Measurements from ENCODE around the gene PSD2.

Gene PSD2

DNA sequence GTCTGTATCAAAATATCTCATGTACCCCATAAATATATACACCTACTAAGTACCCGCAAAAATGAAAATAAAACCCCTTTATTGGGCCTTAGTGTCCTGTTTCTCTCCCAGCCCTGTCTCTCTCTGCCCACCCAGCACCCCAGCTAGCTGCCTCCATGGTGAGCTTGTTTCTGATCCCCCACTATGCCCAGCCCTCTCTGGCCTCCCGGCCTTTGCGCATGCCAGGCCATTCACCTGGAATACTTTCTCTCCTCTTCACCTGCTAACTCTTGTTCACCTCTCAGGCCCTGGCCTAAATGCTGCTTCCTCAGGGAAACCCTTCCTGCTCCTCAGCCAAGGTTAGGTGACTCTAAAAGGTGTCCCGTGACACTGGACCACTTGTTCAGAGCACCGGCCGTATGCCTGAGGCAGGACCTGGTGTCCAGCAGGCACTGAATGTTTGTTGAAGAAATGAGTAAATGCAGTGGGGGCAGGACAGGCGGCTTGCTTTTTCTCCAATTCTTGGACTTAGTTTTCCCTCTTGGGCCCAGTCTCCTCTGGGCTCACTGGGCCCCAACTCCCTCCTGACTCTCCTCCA is 58.5 kb downstream of the PSD2 start:
- Histone ChIP-seq H2AFZ (ENCODE audit: low read depth, low read length) (no peak overlapping the region), H3K4me1 (ENCODE audit: low read length) (peaks cover 6% of the 10 kb centered on the region), H3K4me3 (ENCODE audit: low read length) (no peak overlapping the region), H4K20me1 (ENCODE audit: insufficient read depth, low read length) (no peaks in the 10 kb centered on the region), H3K9me3 (ENCODE audit: insufficient read depth, low read length) (no peaks in the 10 kb centered on the region), H3K79me2 (ENCODE audit: low read length) (no peaks in the 10 kb centered on the region), H3K36me3 (replicated peaks; ENCODE audit: low read depth, low read length) (no peaks in the 10 kb centered on the region), H3K27me3 (ENCODE audit: low read depth, low read length) (no peaks in the 10 kb centered on the region; the same call in 1 of the 2 replicates), H3K27ac (ENCODE audit: low read length) (no peak overlapping the region), H3K4me2 (ENCODE audit: low read length) (no peak overlapping the region), H3K9ac (ENCODE audit: low read length) (no peak overlapping the region)
- no peak for TF ChIP-seq CTCF (IDR thresholded peaks at IDR 0.05; ENCODE audit: low read depth, low read length)
- no peak for TF ChIP-seq EZH2phosphoT487 (IDR thresholded peaks at IDR 0.05; ENCODE audit: low read depth)

DNA sequence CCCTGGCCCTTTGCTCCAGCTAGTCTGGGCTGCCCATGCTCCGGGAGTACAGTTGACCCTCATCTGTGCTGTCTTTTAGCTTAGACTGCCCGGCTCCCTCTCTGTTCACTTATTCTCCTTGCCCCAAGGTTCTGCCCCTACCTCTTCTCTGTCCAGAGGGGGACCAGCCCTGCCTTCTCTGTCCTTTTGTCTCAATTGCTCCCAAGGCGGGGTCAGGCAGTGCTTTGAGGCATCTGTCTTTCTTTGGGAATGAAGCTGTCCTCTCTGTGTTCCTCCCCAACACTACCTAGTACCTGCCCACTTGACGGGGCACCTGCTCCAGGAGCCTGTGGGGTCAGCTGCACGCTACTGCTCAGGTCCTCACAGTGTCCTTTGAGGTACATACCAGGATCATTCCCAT is 59.3 kb downstream of the PSD2 start:
- H2AFZ ChIP-seq (ENCODE audit: low read depth, low read length): no peak overlapping the region
- H3K27ac ChIP-seq (ENCODE audit: low read length): no peak overlapping the region
- no peaks in the 10 kb centered on the region for H4K20me1 ChIP-seq (ENCODE audit: insufficient read depth, low read length)
- no peaks in the 10 kb centered on the region for H3K36me3 ChIP-seq (replicated peaks; ENCODE audit: low read depth, low read length)
- TF ChIP-seq CTCF (IDR thresholded peaks at IDR 0.05; ENCODE audit: low read depth, low read length): no peak
- no peak for TF ChIP-seq EZH2phosphoT487 (IDR thresholded peaks at IDR 0.05; ENCODE audit: low read depth)
- H3K9ac ChIP-seq (ENCODE audit: low read length): no peak overlapping the region
- H3K9me3 ChIP-seq (ENCODE audit: insufficient read depth, low read length): no peaks in the 10 kb centered on the region
- H3K4me1 ChIP-seq (ENCODE audit: low read length): peaks cover 6% of the 10 kb centered on the region
- no peaks in the 10 kb centered on the region; the same call in 1 of the 2 replicates for H3K27me3 ChIP-seq (ENCODE audit: low read depth, low read length)
- H3K79me2 ChIP-seq (ENCODE audit: low read length): no peaks in the 10 kb centered on the region
- H3K4me3 ChIP-seq (ENCODE audit: low read length): no peak overlapping the region
- H3K4me2 ChIP-seq (ENCODE audit: low read length): no peak overlapping the region

DNA sequence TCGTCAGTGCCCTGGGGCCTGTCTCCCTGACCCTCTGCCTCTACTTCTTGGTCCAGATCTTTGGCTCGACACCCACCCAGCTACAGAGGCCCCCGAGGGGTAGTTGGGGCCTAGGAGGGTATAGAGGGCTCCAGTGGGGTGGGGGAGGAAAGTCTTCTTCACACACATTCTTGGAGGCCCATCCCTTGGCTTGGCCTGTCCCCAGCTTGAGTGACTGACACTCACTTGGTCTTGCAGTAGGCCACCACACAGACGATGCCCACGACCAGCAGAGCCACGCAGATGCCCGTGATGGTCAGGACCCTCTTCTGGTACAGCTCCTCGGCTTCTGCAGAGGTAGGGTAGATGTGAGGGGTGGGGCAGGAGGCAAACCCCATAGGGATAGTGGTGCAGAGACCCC is 59.8 kb downstream of the PSD2 start:
- H3K4me3 ChIP-seq (ENCODE audit: low read length): no peak overlapping the region
- no peak overlapping the region for H3K27ac ChIP-seq (ENCODE audit: low read length)
- H3K4me2 ChIP-seq (ENCODE audit: low read length): no peak overlapping the region
- H4K20me1 ChIP-seq (ENCODE audit: insufficient read depth, low read length): no peaks in the 10 kb centered on the region
- TF ChIP-seq EZH2phosphoT487 (IDR thresholded peaks at IDR 0.05; ENCODE audit: low read depth) (no peak), CTCF (IDR thresholded peaks at IDR 0.05; ENCODE audit: low read depth, low read length) (no peak)
- no peak overlapping the region for H3K9ac ChIP-seq (ENCODE audit: low read length)
- no peaks in the 10 kb centered on the region for H3K79me2 ChIP-seq (ENCODE audit: low read length)
- H3K4me1 ChIP-seq (ENCODE audit: low read length): peaks cover 6% of the 10 kb centered on the region
- no peaks in the 10 kb centered on the region; the same call in 1 of the 2 replicates for H3K27me3 ChIP-seq (ENCODE audit: low read depth, low read length)
- H3K36me3 ChIP-seq (replicated peaks; ENCODE audit: low read depth, low read length): no peaks in the 10 kb centered on the region
- H3K9me3 ChIP-seq (ENCODE audit: insufficient read depth, low read length): no peaks in the 10 kb centered on the region
- H2AFZ ChIP-seq (ENCODE audit: low read depth, low read length): no peak overlapping the region

DNA sequence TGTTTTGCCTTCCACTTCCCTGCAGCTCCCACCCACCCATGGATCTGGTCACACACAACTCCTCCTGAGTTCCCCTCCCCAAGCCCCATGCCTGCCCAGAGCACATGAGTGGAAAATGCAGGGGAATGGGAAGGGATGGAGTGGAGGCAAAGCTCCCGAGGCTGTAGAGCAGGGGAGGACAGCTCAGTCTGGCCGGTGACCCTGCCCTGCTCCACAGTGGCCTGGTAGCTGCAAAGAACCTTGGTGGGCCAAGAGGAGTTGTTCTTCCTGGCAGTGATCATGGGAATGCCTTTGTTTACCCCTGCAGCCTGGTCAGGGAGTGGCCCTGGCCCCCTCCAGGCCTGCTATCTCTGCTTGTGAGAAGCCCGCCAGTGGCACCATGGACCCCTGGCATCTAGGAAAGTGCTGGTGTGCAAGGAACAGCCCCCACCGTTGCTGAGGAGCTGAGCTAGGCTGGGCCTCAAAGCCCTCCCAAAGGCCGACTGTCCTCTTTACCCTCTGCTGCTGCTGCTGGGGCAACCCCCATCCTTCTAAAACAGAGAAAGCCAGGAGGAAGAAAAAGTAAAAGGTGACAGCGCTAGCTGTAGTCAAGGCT is 60.4 kb downstream of the PSD2 start:
- no peaks in the 10 kb centered on the region for H4K20me1 ChIP-seq (ENCODE audit: insufficient read depth, low read length)
- no peaks in the 10 kb centered on the region for H3K36me3 ChIP-seq (replicated peaks; ENCODE audit: low read depth, low read length)
- no peak overlapping the region for H2AFZ ChIP-seq (ENCODE audit: low read depth, low read length)
- no peaks in the 10 kb centered on the region; the same call in 1 of the 2 replicates for H3K27me3 ChIP-seq (ENCODE audit: low read depth, low read length)
- H3K79me2 ChIP-seq (ENCODE audit: low read length): no peaks in the 10 kb centered on the region
- H3K4me2 ChIP-seq (ENCODE audit: low read length): no peak overlapping the region
- peaks cover 6% of the 10 kb centered on the region for H3K4me1 ChIP-seq (ENCODE audit: low read length)
- no peak overlapping the region for H3K9ac ChIP-seq (ENCODE audit: low read length)
- no peak overlapping the region for H3K4me3 ChIP-seq (ENCODE audit: low read length)
- H3K27ac ChIP-seq (ENCODE audit: low read length): no peak overlapping the region
- no peaks in the 10 kb centered on the region for H3K9me3 ChIP-seq (ENCODE audit: insufficient read depth, low read length)
- TF ChIP-seq CTCF (IDR thresholded peaks at IDR 0.05; ENCODE audit: low read depth, low read length) (no peak), EZH2phosphoT487 (IDR thresholded peaks at IDR 0.05; ENCODE audit: low read depth) (no peak)

Measured in OCI-LY3 (cell line).